Brain microvascular endothelial cell (primary cell): ENCODE results near the gene LRP1B.

ENCODE experiments used
- DNase-seq: peaks from one replicate; pipeline ENCODE4 v3.0.0-alpha.2; 2020
- H3K27ac ChIP-seq: fragments of 250-450 bp; sonication (Bioruptor Pico); 2 replicates; pipeline ENCODE4 v1.5.1; 2020; ENCODE audit warnings: mild to moderate bottlenecking, moderate library complexity
- H3K27me3 ChIP-seq: fragments of 250-450 bp; sonication (Bioruptor Pico); replicated peaks from 2 replicates; pipeline ENCODE4 v1.5.1; 2020; ENCODE audit warnings: mild to moderate bottlenecking
- H3K36me3 ChIP-seq: fragments of 250-450 bp; sonication (Bioruptor Pico); replicated peaks from 2 replicates; pipeline ENCODE4 v1.5.1; 2020; ENCODE audit warnings: mild to moderate bottlenecking
- H3K4me3 ChIP-seq: 2 replicates; pipeline ENCODE4 v1.5.1; 2011; ENCODE audit warnings: low read depth, mild to moderate bottlenecking, control low read depth, low read length, moderate library complexity
- in situ Hi-C: cut with HindIII; loops from 2 replicates; pipeline ENCODE4 v1.10.0; 2017; ENCODE audit warnings: low sequenced_read_pairs, low pct_ligation_motif_present
- TF ChIP-seq, protein P1 (sequence below): IDR thresholded peaks from 2 replicates; pipeline ENCODE4 v1.5.1; 2011; ENCODE audit warnings: low read depth, mild to moderate bottlenecking, moderate library complexity, low read length, control low read depth, inconsistent platforms; ENCODE audit errors: missing control alignments

LRP1B gene

DNA sequence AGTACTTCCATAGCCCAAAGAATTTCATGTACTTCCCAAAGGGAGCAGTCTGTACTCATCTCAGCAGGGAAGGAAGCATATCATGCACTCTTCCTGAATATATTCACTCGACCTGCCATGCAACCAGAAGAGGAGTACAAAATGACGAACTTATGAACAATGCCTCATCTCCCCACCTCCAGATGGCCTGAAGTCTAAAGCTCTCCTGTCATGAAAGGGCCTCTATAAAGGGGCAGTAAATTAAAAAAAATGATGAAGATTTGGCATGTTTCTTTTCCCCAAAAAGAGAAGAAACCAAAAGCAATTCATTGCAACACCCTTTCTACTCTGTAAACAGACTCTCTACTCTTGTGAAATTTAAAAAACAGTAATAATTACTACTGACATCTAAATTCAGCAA lies 1601.1 kb downstream of the LRP1B start:
- Histone ChIP-seq H3K27ac (no peak overlapping the region), H3K27me3 (no peaks in the 10 kb centered on the region), H3K36me3 (no peaks in the 10 kb centered on the region), H3K4me3 (no peak overlapping the region)
- DNase-seq, result no peak
- in situ Hi-C loops, result no loop called here
- TF ChIP-seq, protein P1, sequence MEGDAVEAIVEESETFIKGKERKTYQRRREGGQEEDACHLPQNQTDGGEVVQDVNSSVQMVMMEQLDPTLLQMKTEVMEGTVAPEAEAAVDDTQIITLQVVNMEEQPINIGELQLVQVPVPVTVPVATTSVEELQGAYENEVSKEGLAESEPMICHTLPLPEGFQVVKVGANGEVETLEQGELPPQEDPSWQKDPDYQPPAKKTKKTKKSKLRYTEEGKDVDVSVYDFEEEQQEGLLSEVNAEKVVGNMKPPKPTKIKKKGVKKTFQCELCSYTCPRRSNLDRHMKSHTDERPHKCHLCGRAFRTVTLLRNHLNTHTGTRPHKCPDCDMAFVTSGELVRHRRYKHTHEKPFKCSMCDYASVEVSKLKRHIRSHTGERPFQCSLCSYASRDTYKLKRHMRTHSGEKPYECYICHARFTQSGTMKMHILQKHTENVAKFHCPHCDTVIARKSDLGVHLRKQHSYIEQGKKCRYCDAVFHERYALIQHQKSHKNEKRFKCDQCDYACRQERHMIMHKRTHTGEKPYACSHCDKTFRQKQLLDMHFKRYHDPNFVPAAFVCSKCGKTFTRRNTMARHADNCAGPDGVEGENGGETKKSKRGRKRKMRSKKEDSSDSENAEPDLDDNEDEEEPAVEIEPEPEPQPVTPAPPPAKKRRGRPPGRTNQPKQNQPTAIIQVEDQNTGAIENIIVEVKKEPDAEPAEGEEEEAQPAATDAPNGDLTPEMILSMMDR, result no peak

DNA sequence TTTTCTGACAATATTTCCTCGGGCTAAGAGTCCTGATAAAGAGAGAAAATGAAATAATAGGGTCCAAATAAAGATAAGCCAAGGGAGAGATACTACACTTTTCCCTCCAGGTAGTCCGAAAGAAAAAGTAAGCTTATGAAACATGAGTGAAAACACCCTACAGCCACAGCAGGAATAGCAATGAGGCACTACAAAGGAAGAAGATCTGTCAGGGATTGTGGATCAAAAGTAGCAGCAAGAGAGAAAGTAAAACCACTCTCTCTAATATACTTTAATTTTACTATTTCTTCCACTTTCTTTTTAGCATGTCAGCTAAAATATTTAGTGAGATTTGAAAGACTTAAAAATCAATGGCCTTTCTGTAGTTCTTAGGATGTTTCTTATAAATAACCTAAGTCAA lies 1601.8 kb downstream of the LRP1B start:
- no peak for DNase-seq
- no peak overlapping the region for H3K27ac ChIP-seq
- in situ Hi-C loops, result no loop called here
- no peaks in the 10 kb centered on the region for H3K36me3 ChIP-seq
- TF ChIP-seq, protein P1, result no peak
- H3K4me3 ChIP-seq, result no peak overlapping the region
- no peaks in the 10 kb centered on the region for H3K27me3 ChIP-seq

DNA sequence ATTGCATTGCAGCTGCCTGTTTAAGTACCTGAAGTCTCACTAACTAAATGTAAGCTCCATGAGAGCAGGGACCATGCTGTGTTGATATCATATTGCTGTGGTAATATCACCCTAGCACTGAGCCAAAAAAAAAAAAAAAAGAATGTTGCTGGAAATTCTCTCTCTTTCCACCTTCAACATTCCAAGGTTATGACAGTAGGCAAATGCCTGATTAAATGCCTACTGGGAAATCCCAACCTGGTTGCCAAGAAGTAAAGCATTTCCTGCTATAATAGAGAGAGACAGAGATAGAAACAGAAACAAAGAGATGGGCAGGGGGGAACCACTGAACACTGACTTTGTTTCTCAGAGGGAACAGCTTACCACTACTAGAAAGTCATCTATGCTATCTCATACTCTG lies 1604.2 kb downstream of the LRP1B start:
- TF ChIP-seq, protein P1, result no peak
- Histone ChIP-seq H3K36me3 (no peaks in the 10 kb centered on the region), H3K27me3 (no peaks in the 10 kb centered on the region), H3K4me3 (no peak overlapping the region), H3K27ac (no peak overlapping the region)
- peak; percentile 40 for DNase-seq
- in situ Hi-C loops, result no loop called here

DNA sequence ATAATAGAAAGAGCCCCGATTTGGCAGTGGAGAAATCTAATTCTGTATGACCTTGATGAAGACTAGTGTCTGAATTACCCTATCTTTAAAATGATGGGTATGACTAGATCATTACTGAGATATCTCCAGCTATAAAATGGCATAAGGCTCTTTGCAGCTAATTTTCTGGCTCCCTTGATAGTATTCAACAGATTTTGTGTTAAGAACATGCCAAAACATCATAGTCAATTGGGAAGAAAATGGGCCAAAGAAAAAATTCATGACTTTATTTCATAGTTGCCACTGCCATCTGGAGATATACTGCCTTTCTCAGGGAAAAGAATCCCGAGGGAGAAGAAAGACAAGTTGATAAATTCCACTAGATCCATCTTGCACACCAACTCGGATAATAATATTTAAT lies 1618.7 kb downstream of the LRP1B start:
- Histone ChIP-seq H3K36me3 (no peaks in the 10 kb centered on the region), H3K27me3 (no peaks in the 10 kb centered on the region), H3K27ac (no peak overlapping the region), H3K4me3 (no peak overlapping the region)
- no peak for DNase-seq
- TF ChIP-seq, protein P1, result no peak
- in situ Hi-C loops, result no loop called here

DNA sequence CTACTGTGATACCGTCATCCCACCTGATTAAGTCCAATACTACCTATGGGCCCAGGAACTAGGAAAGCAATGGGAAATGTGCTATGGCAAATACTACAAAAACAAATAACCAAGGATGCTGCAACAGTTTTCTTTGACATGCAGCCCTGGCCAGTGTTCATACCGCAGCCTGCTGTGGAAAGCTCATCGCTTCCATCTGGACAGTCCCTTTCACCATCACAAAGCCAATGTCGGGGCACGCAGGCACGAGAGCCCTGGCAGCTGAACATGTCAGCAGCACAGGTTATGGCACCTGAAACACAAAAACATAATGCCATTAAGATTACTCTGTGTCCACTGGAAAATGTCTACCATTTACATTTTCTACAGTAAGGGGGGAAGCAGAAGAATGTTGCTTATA lies 1621.1 kb downstream of the LRP1B start:
- in situ Hi-C loops, result no loop called here
- TF ChIP-seq, protein P1, result no peak
- DNase-seq, result no peak
- Histone ChIP-seq H3K27me3 (no peaks in the 10 kb centered on the region), H3K27ac (no peak overlapping the region), H3K4me3 (no peak overlapping the region), H3K36me3 (no peaks in the 10 kb centered on the region)

DNA sequence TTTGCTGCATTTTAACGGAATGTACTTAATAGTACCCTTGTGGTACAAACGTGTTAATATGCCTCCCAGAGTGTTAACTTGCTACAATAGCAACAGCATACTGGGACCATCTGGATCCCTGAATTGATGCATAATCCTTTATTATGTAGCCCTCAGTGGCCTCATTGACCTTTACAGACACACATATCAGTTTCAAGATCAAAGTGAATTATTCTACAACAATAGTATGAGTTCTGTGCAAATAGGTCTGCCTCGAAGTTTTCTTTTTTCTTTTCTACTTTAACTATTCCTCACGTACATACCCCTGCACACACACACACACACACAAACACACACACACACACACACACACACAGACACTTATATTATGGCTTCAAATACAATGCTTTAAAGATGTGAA lies 1622.1 kb downstream of the LRP1B start:
- no peaks in the 10 kb centered on the region for H3K27me3 ChIP-seq
- in situ Hi-C loops, result no loop called here
- H3K4me3 ChIP-seq, result no peak overlapping the region
- no peaks in the 10 kb centered on the region for H3K36me3 ChIP-seq
- no peak for DNase-seq
- H3K27ac ChIP-seq, result no peak overlapping the region
- TF ChIP-seq, protein P1, result no peak
